HG03521 (cell line): Measurements from ENCODE around the gene RAB6A.
"Not testable (repeated sequence)": the region's sequence is repeated elsewhere in the genome, so short reads cannot be mapped to it uniquely, and the experiment has no call there.

Source experiments
- ATAC-seq: cut with Tn5 transposase; IDR thresholded peaks from one replicate; pipeline ENCODE4 v1.9.1; 2021; ENCODE audit warnings: mild to moderate bottlenecking, moderate library complexity; ENCODE audit not compliant: unreplicated experiment

Gene RAB6A

GRCh38 chr11:73760679-73761402 is at the start of gene RAB6A:
TSS of gene RAB6A (minus strand) at chr11:73761074. CDS start at chr11:73760635, 439 bp downstream.
- peak; percentile 93 for ATAC-seq

GRCh38 chr11:73810637-73811036 is 49.8 kb upstream of the RAB6A start:
- ATAC-seq, result no peak

- no peak for ATAC-seq
Measured at GRCh38 chr11:73808052-73808451, 47.2 kb upstream of the RAB6A start.

- ATAC-seq, result no peak
Measured at GRCh38 chr11:73804712-73805111, 43.8 kb upstream of the RAB6A start.

GRCh38 chr11:73801136-73801535 is 40.3 kb upstream of the RAB6A start:
- ATAC-seq, result no peak

- ATAC-seq, result no peak
Measured at GRCh38 chr11:73800276-73800806, 39.5 kb upstream of the RAB6A start.

GRCh38 chr11:73797457-73797856 is 36.6 kb upstream of the RAB6A start:
- no peak for ATAC-seq

- ATAC-seq, result no peak
Measured at GRCh38 chr11:73795925-73796632, 35.2 kb upstream of the RAB6A start.

- ATAC-seq, result no peak
Measured at GRCh38 chr11:73792584-73792983, 31.7 kb upstream of the RAB6A start.

GRCh38 chr11:73789279-73789670 is 28.4 kb upstream of the RAB6A start:
- no peak for ATAC-seq

GRCh38 chr11:73787643-73788558 is 27.0 kb upstream of the RAB6A start, which contains the start of gene MRPL48:
TSS of gene MRPL48 (plus strand) at chr11:73787874. CDS start at chr11:73787972, 98 bp downstream.
- ATAC-seq, result peak; percentile 92

GRCh38 chr11:73787051-73787642 is 26.3 kb upstream of the RAB6A start:
- ATAC-seq, result no peak

GRCh38 chr11:73785467-73785866 is 24.6 kb upstream of the RAB6A start:
- ATAC-seq, result not testable (repeated sequence)

- no peak for ATAC-seq
Measured at GRCh38 chr11:73784734-73785133, 23.9 kb upstream of the RAB6A start.

GRCh38 chr11:73784080-73784634 is 23.3 kb upstream of the RAB6A start:
- no peak for ATAC-seq

GRCh38 chr11:73783483-73784020 is 22.7 kb upstream of the RAB6A start:
- ATAC-seq, result no peak

GRCh38 chr11:73781303-73781702 is 20.4 kb upstream of the RAB6A start:
- no peak for ATAC-seq

GRCh38 chr11:73779084-73779902 is 18.4 kb upstream of the RAB6A start:
- peak; percentile 99 for ATAC-seq

- ATAC-seq, result not testable (repeated sequence)
Measured at GRCh38 chr11:73770811-73771210, 9.9 kb upstream of the RAB6A start.
